Right hindlimb (tissue), 1 donor: Measurements from ENCODE around the gene TFAP2A.

Source experiments
- DNase-seq: peaks from one replicate; pipeline ENCODE4 v3.0.0-alpha.2; 2018

Gene TFAP2A

GRCh38 chr6:10425975-10426780 is 11.3 kb upstream of the TFAP2A start:
- DNase-seq: no peak

GRCh38 chr6:10425176-10425974 is 10.5 kb upstream of the TFAP2A start:
- DNase-seq: no peak

DNA sequence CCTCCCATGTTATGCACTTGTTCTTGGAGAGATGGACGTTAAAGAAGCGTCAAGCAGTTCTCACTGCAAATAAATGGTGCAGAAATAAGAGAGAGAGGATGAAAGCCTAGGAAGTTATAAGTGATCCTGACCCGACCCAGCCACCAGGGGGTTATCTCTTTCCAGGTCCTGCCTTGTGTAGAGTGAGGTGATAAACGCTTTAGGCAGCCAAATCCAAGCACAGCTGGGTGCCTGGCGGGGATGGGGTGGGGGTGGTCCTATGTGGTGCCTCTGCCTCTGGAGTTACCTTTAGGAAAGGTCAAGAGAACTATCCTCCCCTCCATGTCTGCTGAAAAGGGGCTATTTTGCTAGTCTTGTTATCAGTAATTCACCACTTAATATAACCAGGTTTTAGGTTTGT is 9.2 kb upstream of the TFAP2A start:
- DNase-seq: no peak

DNA sequence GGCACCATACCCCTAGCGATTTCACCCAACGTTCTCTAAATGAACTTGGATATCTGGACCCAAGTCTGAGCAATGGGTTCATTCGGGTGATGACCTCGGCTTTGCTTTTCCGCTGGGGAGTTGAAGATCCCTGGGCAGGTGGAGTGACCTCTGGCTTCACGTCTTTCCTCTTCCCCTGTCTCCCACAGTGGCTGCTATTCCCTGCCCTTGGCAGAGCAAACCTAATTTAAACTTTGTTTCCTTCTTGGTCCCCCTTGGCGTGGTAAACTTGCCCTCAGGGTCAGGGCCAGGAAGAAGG is 7.8 kb upstream of the TFAP2A start:
- no peak for DNase-seq

GRCh38 chr6:10421921-10422736 is 7.3 kb upstream of the TFAP2A start:
- no peak for DNase-seq

GRCh38 chr6:10421158-10421920 is 6.5 kb upstream of the TFAP2A start:
- no peak for DNase-seq

GRCh38 chr6:10420546-10421157 is 5.8 kb upstream of the TFAP2A start:
- DNase-seq: no peak

DNA sequence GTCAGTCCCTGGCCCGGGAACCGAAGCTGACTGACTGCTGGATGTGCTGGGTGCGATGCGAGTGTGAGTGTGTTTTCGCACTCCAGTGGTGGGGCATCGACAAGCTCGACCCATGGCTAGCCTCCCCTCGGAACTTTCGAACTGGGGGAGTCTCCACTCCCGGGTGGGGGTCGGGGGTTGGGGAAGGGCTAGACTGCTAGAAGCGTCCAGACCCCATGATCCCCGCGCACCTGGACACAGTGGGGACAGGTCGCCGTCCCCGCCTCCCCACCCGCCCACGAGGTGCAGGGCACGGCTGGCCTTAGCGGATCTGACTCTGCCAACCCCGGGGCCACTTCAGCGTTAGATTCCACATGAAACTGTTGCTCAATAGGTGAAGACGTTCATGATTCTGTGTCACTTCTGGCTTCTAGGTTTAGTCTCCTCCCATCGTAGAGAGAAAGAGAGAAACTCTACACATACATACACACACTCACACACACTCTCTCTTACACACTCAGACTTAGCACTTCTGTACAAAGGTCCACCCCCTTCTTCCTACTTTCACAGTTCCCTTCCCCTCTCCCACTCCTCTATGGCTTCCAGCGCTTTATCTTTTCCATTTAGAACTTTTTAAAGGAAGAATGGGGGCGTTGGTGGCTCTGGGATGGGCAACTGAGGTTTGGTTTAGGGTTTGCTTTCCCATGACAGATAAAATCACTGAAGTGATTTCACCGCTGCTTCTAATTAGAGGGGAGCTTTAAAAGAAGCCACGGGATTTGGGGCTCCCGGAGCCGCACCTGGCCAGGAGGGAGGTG is 5.1 kb upstream of the TFAP2A start:
- no peak for DNase-seq

DNA sequence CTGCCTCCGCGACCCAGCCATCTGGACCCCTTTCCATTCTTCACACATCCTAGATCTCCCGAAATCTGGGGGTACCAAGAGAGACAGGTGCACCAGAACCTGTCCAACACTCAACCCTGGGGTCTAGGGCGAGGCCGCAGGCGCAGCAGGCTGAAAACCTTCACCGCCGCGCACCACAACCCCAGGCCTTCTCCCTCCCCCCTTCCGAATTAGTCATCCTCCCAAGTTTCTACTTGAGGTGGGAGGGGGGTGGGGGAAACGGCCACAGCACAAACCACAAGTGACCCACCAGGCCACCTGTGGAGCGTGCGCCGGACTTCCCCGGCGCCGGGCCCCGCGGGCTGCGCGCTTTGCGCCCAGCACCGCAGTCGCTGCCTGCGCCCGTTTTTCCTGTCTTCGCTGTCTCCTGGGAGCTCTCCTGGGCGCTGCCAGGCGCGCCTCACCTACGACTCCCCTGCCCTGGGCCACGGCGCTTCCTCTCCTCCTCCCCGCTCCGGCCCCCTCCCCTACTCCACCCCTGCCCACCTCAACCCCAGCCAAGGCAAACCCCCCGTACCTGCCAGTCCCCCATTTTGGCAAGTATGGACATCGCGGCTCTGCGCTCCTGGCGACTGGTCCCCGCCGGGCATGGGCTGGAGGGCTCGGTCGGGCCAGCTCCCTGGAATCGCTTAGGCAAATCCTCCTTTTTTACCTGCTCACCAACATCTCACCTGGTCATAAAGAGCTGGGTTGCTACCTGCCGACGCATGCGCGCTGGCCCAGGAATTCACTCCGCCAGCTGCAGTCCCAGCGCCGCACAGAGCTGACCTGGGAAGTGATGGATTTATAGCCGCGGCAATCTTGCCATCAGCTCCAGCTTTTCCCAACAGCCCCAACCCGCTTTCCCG is 4.2 kb upstream of the TFAP2A start:
- DNase-seq: no peak

- no peak for DNase-seq
These were observed 3.5 kb upstream of the TFAP2A start for GRCh38 chr6:10418361-10418861.

- no peak for DNase-seq
These were observed 2.8 kb upstream of the TFAP2A start for GRCh38 chr6:10417681-10418104.

- no peak for DNase-seq
These were observed 2.2 kb upstream of the TFAP2A start for GRCh38 chr6:10416863-10417641.

DNA sequence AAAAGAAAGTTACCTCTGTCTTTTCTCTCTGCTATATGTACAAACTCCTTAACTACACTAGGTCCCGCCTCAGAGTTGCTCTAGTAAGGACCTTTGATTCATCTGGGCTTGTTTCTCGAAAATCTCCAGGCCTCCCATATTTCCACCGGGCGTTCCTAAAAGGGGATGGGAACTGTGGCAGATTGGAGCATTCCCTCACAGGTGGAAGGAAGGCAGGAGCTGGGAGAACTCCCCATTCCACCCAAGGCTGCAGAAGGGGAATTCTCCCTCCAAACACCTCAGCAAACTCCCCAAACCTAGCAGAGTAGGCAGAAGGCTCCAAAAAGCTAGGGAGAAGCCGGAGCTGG is 1.6 kb upstream of the TFAP2A start:
- no peak for DNase-seq

DNA sequence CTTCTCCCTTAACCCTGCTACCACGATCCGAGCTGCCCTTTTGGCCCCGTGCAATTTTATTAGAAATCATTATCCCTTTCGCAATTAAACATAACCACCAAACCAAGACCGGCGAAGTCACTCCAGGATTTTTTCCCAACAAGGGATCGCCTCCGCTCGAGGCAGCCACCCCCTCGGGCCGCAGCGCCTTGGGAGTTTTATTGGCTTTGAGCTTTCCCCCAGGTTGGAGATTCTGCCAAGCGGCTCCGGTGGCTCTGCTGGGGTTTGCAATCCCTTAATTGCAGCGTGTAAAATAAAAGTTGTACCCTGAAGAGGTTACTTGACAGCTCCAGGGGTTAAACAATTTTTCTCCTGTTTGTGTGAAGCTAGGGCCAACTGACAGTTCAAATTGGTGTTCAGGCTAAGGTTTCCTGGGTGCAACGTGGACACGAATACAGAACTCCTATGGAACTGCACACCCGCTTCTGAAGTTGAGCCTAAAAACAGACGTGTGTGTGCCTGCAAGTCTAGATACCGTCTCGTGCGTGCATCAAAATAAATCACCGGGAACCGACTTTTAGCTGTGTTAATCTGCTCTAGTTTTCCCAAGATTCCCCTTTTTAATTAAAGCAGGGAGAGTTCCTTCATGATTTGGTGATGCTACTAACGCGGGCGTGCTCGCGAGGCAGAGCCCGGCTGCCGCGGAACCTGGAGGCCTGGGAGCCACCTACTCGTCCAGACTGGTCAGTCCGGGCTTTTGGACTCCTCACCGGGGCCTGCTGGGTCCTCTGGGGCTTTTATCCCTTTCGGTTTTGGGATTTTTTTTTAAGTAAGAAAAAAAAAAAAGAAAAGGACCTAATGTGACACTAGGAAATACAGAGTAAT is 975 bp upstream of the TFAP2A start:
- DNase-seq: no peak

- DNase-seq: no peak
These were observed 780 bp downstream of the TFAP2A start for GRCh38 chr6:10413850-10414738.

DNA sequence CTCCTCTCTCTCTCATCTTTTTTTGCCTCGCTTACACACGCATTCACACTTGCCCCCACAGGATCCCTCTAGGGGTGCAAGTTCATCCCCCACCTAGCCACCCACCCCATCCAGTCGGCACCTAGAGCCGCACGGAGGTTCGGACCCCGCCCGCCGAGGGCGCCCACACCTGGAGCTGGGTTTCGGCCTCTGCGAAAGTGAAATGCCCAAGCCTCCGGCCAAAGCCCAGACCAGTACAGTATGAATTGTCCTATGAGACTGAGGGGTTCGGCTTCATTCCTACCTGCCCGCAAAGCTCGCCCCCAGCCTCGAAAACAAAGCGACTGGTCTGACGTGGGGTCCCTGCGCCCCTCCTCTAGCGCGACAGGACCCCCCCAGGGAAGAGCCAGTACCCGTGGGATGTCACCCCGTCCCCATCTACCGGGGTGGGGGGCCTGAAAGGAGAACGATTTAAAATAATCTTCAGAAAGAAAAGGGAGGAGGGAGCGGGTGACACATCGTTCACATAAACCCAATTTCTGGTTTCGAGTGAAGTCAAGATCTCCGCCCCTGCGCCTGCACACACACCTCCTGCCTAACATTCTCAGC is 1.5 kb downstream of the TFAP2A start:
- no peak for DNase-seq
